Right lobe of liver (tissue), 4 donors: ENCODE results near the gene CEACAM3.
"Not testable (repeated sequence)": the region's sequence is repeated elsewhere in the genome, so short reads cannot be mapped to it uniquely, and the experiment has no call there.

Experiments used
- POLR2A ChIP-seq: fragments of 450-650 bp; IDR thresholded peaks from one replicate; pipeline ENCODE4 v1.6.1; 2017; ENCODE audit warnings: antibody characterized with exemption, mild to moderate bottlenecking
- TF ChIP-seq, protein P1 (sequence below), 4 donors: fragments of 200-600 bp in 3 of 4; fragments of 450-650 bp in 1 of 4; IDR thresholded peaks; one replicate each; pipeline versions ENCODE4 v1.5.1 to v1.8.0; 2016 to 2022; ENCODE audit warnings: antibody characterized with exemption in 4 of 4, mild to moderate bottlenecking in 2 of 4
- donor health status: DM: no; HTN: no; CAD: no.
- donor health status: DM: no; HTN: no; CAD: no.
- donor health status: DM: no; HTN: yes; CAD: no.

- TF ChIP-seq, protein P1, sequence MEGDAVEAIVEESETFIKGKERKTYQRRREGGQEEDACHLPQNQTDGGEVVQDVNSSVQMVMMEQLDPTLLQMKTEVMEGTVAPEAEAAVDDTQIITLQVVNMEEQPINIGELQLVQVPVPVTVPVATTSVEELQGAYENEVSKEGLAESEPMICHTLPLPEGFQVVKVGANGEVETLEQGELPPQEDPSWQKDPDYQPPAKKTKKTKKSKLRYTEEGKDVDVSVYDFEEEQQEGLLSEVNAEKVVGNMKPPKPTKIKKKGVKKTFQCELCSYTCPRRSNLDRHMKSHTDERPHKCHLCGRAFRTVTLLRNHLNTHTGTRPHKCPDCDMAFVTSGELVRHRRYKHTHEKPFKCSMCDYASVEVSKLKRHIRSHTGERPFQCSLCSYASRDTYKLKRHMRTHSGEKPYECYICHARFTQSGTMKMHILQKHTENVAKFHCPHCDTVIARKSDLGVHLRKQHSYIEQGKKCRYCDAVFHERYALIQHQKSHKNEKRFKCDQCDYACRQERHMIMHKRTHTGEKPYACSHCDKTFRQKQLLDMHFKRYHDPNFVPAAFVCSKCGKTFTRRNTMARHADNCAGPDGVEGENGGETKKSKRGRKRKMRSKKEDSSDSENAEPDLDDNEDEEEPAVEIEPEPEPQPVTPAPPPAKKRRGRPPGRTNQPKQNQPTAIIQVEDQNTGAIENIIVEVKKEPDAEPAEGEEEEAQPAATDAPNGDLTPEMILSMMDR (IDR thresholded peaks at IDR 0.05): not testable (repeated sequence)
- not testable (repeated sequence) for TF ChIP-seq POLR2A
These were observed 28.3 kb upstream of the CEACAM3 start for GRCh38 chr19:41768105-41768504.
